Cardiac fibroblast (primary cell): ENCODE results near the gene HEMK1.

Experiments
- DNase-seq, 2 donors: peaks; one replicate each; pipeline versions ENCODE4 v3.0.0 to v3.0.0-alpha.2; 2010; ENCODE audit warnings: low read depth in 2 of 2
- H3K4me3 ChIP-seq, 2 donors: replicated peaks in 1 of 2; 1 replicate in 1 of 2; 2 replicates in 1 of 2; pipeline ENCODE4 v1.5.1; 2011; ENCODE audit warnings: low read depth in 2 of 2, low read length in 2 of 2, mild to moderate bottlenecking in 2 of 2, moderate library complexity in 1 of 2
- TF ChIP-seq, protein P1 (sequence below): IDR thresholded peaks from one replicate; pipeline ENCODE4 v1.5.1; 2011; ENCODE audit warnings: low read depth, mild to moderate bottlenecking, low read length, inconsistent platforms

HEMK1 gene

DNA sequence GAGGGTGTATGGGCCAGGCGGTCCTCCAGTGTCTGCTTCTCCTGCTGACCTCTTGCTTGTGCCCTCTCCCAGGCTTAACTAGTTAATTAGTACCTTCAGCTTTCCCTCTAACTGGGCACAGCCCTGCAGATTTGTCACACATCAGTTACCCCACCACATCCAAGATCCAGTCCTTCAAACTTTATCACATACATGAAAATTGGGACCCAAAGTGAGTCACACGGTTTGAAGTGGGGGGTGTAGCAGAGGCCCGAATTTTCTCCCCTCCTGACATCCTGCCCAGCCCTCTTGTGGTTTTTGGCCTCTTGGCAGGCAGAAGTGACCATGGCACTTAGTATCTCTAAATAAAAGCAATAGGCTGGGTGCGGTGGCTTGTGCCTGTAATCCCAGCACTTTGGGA is 51.5 kb downstream of the HEMK1 start:
- no peak overlapping the region for H3K4me3 ChIP-seq
- peak in 1 of 2 donors; percentile 9 for DNase-seq
- TF ChIP-seq, protein P1, sequence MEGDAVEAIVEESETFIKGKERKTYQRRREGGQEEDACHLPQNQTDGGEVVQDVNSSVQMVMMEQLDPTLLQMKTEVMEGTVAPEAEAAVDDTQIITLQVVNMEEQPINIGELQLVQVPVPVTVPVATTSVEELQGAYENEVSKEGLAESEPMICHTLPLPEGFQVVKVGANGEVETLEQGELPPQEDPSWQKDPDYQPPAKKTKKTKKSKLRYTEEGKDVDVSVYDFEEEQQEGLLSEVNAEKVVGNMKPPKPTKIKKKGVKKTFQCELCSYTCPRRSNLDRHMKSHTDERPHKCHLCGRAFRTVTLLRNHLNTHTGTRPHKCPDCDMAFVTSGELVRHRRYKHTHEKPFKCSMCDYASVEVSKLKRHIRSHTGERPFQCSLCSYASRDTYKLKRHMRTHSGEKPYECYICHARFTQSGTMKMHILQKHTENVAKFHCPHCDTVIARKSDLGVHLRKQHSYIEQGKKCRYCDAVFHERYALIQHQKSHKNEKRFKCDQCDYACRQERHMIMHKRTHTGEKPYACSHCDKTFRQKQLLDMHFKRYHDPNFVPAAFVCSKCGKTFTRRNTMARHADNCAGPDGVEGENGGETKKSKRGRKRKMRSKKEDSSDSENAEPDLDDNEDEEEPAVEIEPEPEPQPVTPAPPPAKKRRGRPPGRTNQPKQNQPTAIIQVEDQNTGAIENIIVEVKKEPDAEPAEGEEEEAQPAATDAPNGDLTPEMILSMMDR, result no peak

DNA sequence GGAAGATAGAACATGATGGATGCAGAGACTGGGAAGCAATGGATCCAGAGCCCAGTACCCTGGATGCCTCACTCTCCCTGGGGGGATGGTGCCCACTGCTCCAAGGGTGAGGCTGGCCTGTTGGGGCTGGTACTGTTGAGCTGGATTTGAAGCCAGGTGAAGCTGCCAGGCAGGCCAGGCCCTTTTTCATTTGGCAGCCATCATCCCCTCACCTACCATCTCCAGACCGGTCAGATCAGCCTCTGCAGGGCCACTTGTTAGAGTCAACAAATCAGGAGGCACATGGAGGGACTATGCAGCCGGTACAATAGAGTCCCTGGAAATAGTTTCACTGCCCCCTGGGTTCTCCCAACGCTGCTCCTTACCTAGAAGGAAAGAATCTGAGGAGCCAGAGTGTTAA is 53.6 kb downstream of the HEMK1 start:
- TF ChIP-seq, protein P1, result no peak
- DNase-seq, result no peak

DNA sequence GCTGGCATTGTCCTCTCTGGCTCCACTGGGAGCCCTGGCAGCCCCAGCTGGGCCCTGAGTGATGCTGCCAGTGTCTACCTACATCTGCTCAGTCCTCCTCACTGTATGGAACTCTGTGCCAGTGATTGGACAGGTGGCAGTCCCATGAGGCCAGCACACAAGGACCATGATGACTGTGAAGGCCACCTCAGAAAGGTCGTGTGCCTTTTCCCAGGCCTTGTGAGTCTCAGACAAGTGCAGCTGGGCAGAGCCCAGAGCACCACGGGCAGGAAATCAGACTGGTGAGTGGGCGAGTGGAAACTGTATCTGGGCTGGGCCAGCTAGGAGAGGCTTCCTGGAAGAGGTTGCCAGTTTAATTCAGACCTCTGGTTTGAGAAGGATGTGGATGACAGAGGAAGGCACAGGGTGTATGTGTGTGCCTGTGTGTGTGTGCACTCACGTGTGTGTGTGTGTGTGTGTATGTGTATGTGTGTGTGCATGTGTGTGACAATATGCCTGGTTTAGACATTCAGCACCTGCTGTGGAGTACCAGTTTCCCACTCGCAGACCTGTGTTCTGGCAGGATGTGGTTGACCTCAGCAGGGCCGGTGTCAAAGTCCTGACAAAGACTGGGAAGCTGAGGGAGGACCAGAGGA is 54.6 kb downstream of the HEMK1 start:
- peak in 1 of 2 donors; percentile 27 for DNase-seq

More for the DNA sequence above, 53.6 kb downstream of the HEMK1 start:
- no peak overlapping the region for H3K4me3 ChIP-seq

DNA sequence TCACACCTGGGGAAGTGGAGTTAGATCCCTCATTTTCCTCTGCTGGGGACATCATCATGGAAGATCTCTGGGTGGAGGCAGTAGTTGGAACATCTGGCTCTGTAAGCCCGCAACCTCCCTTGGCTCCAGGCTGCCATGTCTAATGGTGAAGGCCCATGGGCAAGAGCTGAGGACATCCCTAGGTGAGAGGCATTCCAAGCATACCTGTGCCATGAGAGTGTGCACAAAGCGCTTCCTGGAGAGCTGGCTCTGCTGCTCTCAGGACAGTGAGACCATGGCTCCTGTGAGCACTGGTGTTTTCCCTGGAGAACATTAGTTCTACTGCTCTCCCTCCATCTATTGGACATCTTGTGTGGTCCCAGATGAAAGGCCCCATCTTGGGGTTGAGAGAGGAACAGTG is 55.3 kb downstream of the HEMK1 start:
- no peak overlapping the region for H3K4me3 ChIP-seq
- DNase-seq, result no peak
- TF ChIP-seq, protein P1, result no peak

More for the DNA sequence above, 54.6 kb downstream of the HEMK1 start:
- TF ChIP-seq, protein P1, result no peak
- no peak overlapping the region for H3K4me3 ChIP-seq

DNA sequence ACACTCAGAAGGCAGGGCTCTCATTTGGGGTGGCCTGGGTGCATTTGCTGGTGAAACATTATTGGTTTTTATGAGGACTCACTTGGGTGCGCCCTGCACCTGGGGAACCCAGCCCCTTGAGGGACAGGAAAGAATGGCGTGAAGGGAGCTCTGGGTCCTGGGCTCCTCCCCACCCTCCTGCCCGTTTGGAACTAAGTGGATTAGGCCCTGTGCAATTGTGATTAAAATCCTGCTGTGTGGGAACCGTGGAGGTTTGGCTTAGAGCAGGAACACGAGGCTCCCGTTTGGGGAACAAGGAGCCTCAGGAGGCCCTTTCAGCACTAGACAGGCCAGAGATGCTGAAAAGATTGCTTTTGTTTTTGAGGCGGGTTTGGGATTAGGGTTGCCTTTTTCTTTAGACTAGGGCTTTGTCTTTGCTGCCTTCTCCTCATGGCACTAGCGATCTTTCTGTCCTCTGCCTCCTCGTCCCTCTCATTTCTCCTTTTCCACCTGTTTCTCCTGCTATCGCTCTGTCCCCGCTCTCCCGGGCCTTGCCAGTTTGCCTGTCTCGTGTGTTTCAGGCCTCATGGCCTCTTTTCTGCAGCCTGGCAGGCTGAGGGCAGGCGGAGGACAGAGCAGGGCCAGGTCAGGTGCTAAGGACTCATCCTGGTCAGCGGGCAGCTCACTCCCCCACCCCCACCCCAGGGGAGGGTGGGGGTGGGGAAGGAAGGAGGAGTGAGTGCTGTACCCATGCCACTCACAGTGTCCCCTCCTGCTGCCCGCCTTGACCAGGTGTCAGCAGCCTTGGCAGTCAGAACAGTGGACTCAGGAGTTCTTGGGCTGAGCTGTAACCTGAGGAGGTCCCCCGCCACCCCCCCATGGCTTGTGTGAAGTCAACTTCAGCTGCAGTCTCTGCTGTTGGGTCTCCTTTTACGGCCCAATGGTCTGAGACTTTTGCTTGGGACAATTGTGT is 56.2 kb downstream of the HEMK1 start:
- no peak overlapping the region for H3K4me3 ChIP-seq

DNA sequence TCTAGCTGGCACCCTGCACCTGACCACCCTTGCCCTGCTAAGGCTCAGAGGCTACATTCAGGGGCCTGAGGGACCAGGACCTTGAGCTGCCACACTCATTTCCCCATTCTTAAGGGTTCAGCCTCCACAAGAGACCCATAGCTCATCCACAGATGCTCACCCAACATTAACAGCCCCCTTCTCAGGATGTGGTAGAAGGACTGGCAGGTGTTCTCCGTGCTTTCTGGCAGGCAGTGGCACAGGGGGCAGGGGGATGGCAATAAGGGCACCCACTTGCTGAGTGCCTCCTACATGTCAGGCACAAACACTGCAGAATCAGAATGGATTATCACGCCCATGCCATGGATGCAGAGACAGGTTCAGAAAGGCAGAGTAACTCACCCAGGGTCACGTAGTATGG is 57.1 kb downstream of the HEMK1 start:
- no peak overlapping the region for H3K4me3 ChIP-seq
- TF ChIP-seq, protein P1, result no peak
- DNase-seq, result no peak

More for the DNA sequence above, 56.2 kb downstream of the HEMK1 start:
- TF ChIP-seq, protein P1, result no peak
- no peak for DNase-seq
